Right lobe of liver (tissue), 6 donors: ENCODE data around the gene EIF4A3. TPM values are rescaled to one million over a fixed set of nuclear protein-coding genes. Genes with fewer than 3 reads are reported as not detected.
A peak's percentile ranks its signal among the peaks of the same experiment; 100 is the strongest.

Experiments
- ATAC-seq, 4 donors: fragments of 200-7000 bp; cut with Tn5 transposase; one replicate each; pipeline ENCODE4 v1.9.1; 2020; ENCODE audit warnings: mild to moderate bottlenecking in 4 of 4, moderate library complexity in 4 of 4
- DNase-seq, 3 donors: peaks; one replicate each; pipeline ENCODE4 v3.0.0-alpha.2; 2020
- H3K27ac ChIP-seq, 3 donors: fragments of 200-600 bp; one replicate each; pipeline ENCODE4 v1.8.0; 2022
- H3K27me3 ChIP-seq, 2 donors: fragments of 200-600 bp; one replicate each; pipeline ENCODE4 v1.8.0; 2022
- H3K36me3 ChIP-seq, 4 donors: fragments of 200-600 bp; sonication (generic) in 1 of 4; one replicate each; pipeline versions ENCODE4 v1.5.1 to v1.8.0; 2017 to 2022; ENCODE audit warnings: control low read depth in 1 of 4
- H3K4me1 ChIP-seq, 4 donors: fragments of 200-600 bp; sonication (generic) in 1 of 4; one replicate each; pipeline versions ENCODE4 v1.5.1 to v1.8.0; 2017 to 2022; ENCODE audit warnings: control low read depth in 1 of 4
- H3K4me3 ChIP-seq, 3 donors: fragments of 200-600 bp; one replicate each; pipeline ENCODE4 v1.8.0; 2022
- H3K9me3 ChIP-seq, 4 donors: fragments of 200-600 bp; sonication (generic) in 1 of 4; one replicate each; pipeline versions ENCODE4 v1.5.1 to v1.8.0; 2017 to 2022; ENCODE audit warnings: control low read depth in 1 of 4
- CTCF ChIP-seq, 4 donors: fragments of 200-600 bp in 3 of 4; fragments of 450-650 bp in 1 of 4; IDR thresholded peaks; one replicate each; pipeline versions ENCODE4 v1.5.1 to v1.8.0; 2016 to 2022; ENCODE audit warnings: antibody characterized with exemption in 4 of 4, mild to moderate bottlenecking in 2 of 4
- POLR2A ChIP-seq: fragments of 450-650 bp; IDR thresholded peaks from one replicate; pipeline ENCODE4 v1.6.1; 2017; ENCODE audit warnings: antibody characterized with exemption, mild to moderate bottlenecking
- WGBS: methylation state at CpG from one replicate; pipeline ENCODE4 v1.1.6; 2018; ENCODE audit warnings: low coverage, low lambda C conversion rate; ENCODE audit not compliant: insufficient coverage; ENCODE audit errors: missing lambda C conversion rate; 5-methylcytosine and 5-hydroxymethylcytosine counted together
- intact Hi-C, 2 donors: fragments of 100-400 bp; cut with DNase I; formaldehyde crosslinking; loops; one replicate each; pipeline versions ENCODE4 v1.11.2 to v1.14.1; 2022
- total RNA-seq, 6 experiments: library from RNA; depleted of rRNA in 2 of 6; stranded (reverse); fragments of >200 nt in 2 of 6; fragmentation: NEBNext Ultra II Directional in 3 of 6; extraction: Animal tissue kit (Norgen Biotek cat#: 25700) in 3 of 6; gene quantifications; one replicate each; pipeline versions ENCODE4 v1.1.0 to v1.2.4, GENCODE V29; 2016 to 2023
- donor health status: DM: no; HTN: yes; CAD: no.
- donor health status: DM: no; HTN: no; CAD: no.
- donor health status: DM: no; HTN: no; CAD: no.
- donor health status: DM: no; HTN: yes; CAD: no.
- donor health status: DM: no; HTN: yes; CAD: no.

The EIF4A3 gene
- total RNA-seq, 6 experiments from 2014 or later = 21.6 to 41.7 (median 32.2) TPM

- H3K27me3 ChIP-seq = no peaks in the 10 kb centered on the region
- no peak overlapping the region for H3K27ac ChIP-seq
- no peaks in the 10 kb centered on the region for H3K9me3 ChIP-seq
- TF ChIP-seq CTCF (IDR thresholded peaks at IDR 0.05) = no peak
- DNase-seq (no peak), ATAC-seq (no peak)
- peaks cover 6 to 98% (median 64%) of the 10 kb centered on the region in 4 donors for H3K36me3 ChIP-seq
- intact Hi-C loops = no loop called here
- H3K4me1 ChIP-seq = no peaks in the 10 kb centered on the region
- H3K4me3 ChIP-seq = no peak overlapping the region
- 85% methylated on average over 15 of the region's 18 CpGs for WGBS
Observed at GRCh38 chr17:80138856-80139426, 8.0 kb downstream of the EIF4A3 start.

GRCh38 chr17:80137131-80137530 lies 9.8 kb downstream of the EIF4A3 start:
- Histone ChIP-seq H3K9me3 (no peaks in the 10 kb centered on the region), H3K36me3 (peaks cover 6 to 91% (median 59%) of the 10 kb centered on the region in 4 donors), H3K4me1 (no peaks in the 10 kb centered on the region), H3K27ac (no peak overlapping the region), H3K4me3 (no peak overlapping the region), H3K27me3 (no peaks in the 10 kb centered on the region)
- no peak for TF ChIP-seq CTCF (IDR thresholded peaks at IDR 0.05)
- TF ChIP-seq POLR2A = no peak
- intact Hi-C loops = no loop called here
- ATAC-seq (no peak), DNase-seq (no peak)
- WGBS = 96% methylated on average over 7 of the region's 9 CpGs

GRCh38 chr17:80133626-80133970 lies 13.3 kb downstream of the EIF4A3 start:
- no peaks in the 10 kb centered on the region for H3K27me3 ChIP-seq
- peaks cover 0 to 14% (median 4%) of the 10 kb centered on the region in 4 donors for H3K4me1 ChIP-seq
- intact Hi-C loops = no loop called here
- ATAC-seq (peak in 1 of 4 donors; percentile 19), DNase-seq (no peak)
- H3K4me3 ChIP-seq = no peak overlapping the region
- H3K27ac ChIP-seq = no peak overlapping the region
- WGBS = 93% methylated on average over 3 of the region's 6 CpGs
- TF ChIP-seq CTCF (IDR thresholded peaks at IDR 0.05) (no peak), POLR2A (no peak)
- H3K36me3 ChIP-seq = peaks cover 6 to 55% (median 31%) of the 10 kb centered on the region in 4 donors
- H3K9me3 ChIP-seq = no peaks in the 10 kb centered on the region

- H3K36me3 ChIP-seq = peaks cover 6 to 50% (median 26%) of the 10 kb centered on the region in 4 donors
- H3K4me1 ChIP-seq = peaks cover 0 to 14% (median 4%) of the 10 kb centered on the region in 4 donors
- no peaks in the 10 kb centered on the region for H3K9me3 ChIP-seq
- TF ChIP-seq CTCF (IDR thresholded peaks at IDR 0.05) (no peak), POLR2A (no peak)
- ATAC-seq = no peak
- no peak for DNase-seq
- no peaks in the 10 kb centered on the region for H3K27me3 ChIP-seq
- 95% methylated on average over 4 of the region's 5 CpGs for WGBS
- intact Hi-C loops = no loop called here
- no peak overlapping the region for H3K27ac ChIP-seq
- H3K4me3 ChIP-seq = no peak overlapping the region
Observed at GRCh38 chr17:80132906-80133625, 13.9 kb downstream of the EIF4A3 start.
